ENCODE data around the gene FMN1.

GRCh38 chr15:32928876-32929275 lies 265.6 kb downstream of the FMN1 start:
- TF ChIP-seq GATA2 (IDR thresholded peaks at IDR 0.05; ENCODE audit: low read depth, low read length) = no peak
- TF ChIP-seq GATA3 (IDR thresholded peaks at IDR 0.05; ENCODE audit: low read depth, low read length) = no peak

All from SH-SY5Y (cell line).